Naive B cell (primary cell): Measurements from ENCODE around the gene OR2L2. TPM values are rescaled to one million over a fixed set of nuclear protein-coding genes. Genes with fewer than 3 reads are reported as not detected.
"Not testable (repeated sequence)": the region's sequence is repeated elsewhere in the genome, so short reads cannot be mapped to it uniquely, and the experiment has no call there.

ENCODE experiments used
- ATAC-seq, 2 donors: fragments of 150-1000 bp; cut with Tn5 transposase; 2 replicates each; pipeline ENCODE4 v1.10.0; 2021; ENCODE audit warnings: low read depth in 2 of 2, mild to moderate bottlenecking in 2 of 2, moderate library complexity in 2 of 2
- DNase-seq: peaks from one replicate; pipeline ENCODE4 v3.0.0; 2022
- H3K27ac Mint-ChIP-seq, 6 donors: one replicate each; pipeline ENCODE4 v1.8.0; 2020 to 2022; ENCODE audit warnings: mild to moderate bottlenecking in 6 of 6, mixed read lengths in 6 of 6, moderate library complexity in 5 of 6, inconsistent platforms in 2 of 6
- H3K27me3 Mint-ChIP-seq, 3 donors: one replicate each; pipeline ENCODE4 v1.8.0; 2021 to 2022; ENCODE audit warnings: mixed read lengths in 3 of 3, mild to moderate bottlenecking in 1 of 3
- H3K36me3 Mint-ChIP-seq, 2 donors: one replicate each; pipeline ENCODE4 v1.8.0; 2020 to 2022; ENCODE audit warnings: mixed read lengths in 2 of 2, inconsistent platforms in 1 of 2, mild to moderate bottlenecking in 1 of 2
- H3K4me1 Mint-ChIP-seq, 3 donors: one replicate each; pipeline ENCODE4 v1.8.0; 2020 to 2022; ENCODE audit warnings: mixed read lengths in 3 of 3, inconsistent platforms in 1 of 3, mild to moderate bottlenecking in 1 of 3, moderate library complexity in 1 of 3
- H3K4me3 Mint-ChIP-seq, 8 donors: one replicate each; pipeline ENCODE4 v1.8.0; 2020 to 2022; ENCODE audit warnings: mild to moderate bottlenecking in 8 of 8, mixed read lengths in 8 of 8, moderate library complexity in 8 of 8, inconsistent platforms in 2 of 8
- H3K9me3 Mint-ChIP-seq, 7 donors: one replicate each; pipeline ENCODE4 v1.8.0; 2020 to 2022; ENCODE audit warnings: mixed read lengths in 7 of 7, mild to moderate bottlenecking in 5 of 7, inconsistent platforms in 2 of 7, moderate library complexity in 1 of 7
- polyA plus RNA-seq, 6 donors: library from polyadenylated mRNA; unstranded; fragments of 300-500 nt; fragmentation: Illumina TruSeq; gene quantifications; one replicate each; pipeline ENCODE4 v1.2.3, GENCODE V29; 2021; ENCODE audit warnings: low read depth in 6 of 6

The OR2L2 gene
- polyA plus RNA-seq, 6 donors from 2014 or later: 0.16 to 1.7 (median 0.74) TPM; not detected in 1

- Mint-ChIP-seq H3K36me3 (peaks cover 4 to 7% of the 10 kb centered on the region in 2 donors), H3K4me3 (no peak overlapping the region), H3K9me3 (peaks cover 3 to 35% (median 11%) of the 10 kb centered on the region in 7 donors), H3K27me3 (no peaks in the 10 kb centered on the region), H3K4me1 (no peaks in the 10 kb centered on the region), H3K27ac (no peak overlapping the region)
- ATAC-seq: no peak
- DNase-seq: no peak
Measured at GRCh38 chr1:248065604-248066003, 35.7 kb downstream of the OR2L2 start.

DNA sequence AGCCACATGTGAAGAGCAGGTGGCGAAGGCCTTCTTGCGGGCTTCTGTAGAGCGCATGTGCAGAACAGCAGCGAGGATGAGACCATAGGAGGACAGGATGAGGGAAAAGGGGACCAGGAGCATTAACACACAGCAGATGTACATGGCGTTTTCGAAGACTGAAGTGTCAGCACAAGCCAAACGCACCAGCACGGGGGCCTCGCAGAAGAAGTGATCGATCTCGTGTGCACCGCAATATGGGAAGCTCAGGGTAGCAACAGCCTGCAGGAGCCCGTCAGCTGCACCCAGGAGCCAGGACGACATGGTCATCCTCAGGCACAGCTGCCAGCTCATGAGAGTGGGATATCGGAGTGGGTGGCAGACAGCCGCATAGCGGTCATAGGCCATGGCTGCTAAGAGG is 54.0 kb downstream of the OR2L2 start:
- not testable (repeated sequence) for H3K36me3 Mint-ChIP-seq, H3K27me3 Mint-ChIP-seq, H3K9me3 Mint-ChIP-seq, DNase-seq, ATAC-seq, H3K4me1 Mint-ChIP-seq, H3K4me3 Mint-ChIP-seq, H3K27ac Mint-ChIP-seq

Other genes starting within 250 kb of the OR2L2 start
- gene OR14A16, start 206.0 kb upstream of the OR2L2 start, polyA plus RNA-seq: not detected
- not detected for gene OR11L1, start 188.2 kb upstream of the OR2L2 start, polyA plus RNA-seq
- 1 to 10 TPM; 2.2 to 6.2 (median 4.7) TPM for gene TRIM58, start 172.9 kb upstream of the OR2L2 start, polyA plus RNA-seq
- gene OR2W3, start 134.5 kb upstream of the OR2L2 start, polyA plus RNA-seq: 10 to 100 TPM in 1 of 6 donors, 1 to 10 TPM in 3, under 1 TPM in 2; 0.67 to 10.6 (median 2.0) TPM
- under 1 TPM in 1 of 6 donors, not detected in 5; 0.43 TPM for gene OR2T8, start 109.8 kb upstream of the OR2L2 start, polyA plus RNA-seq
- gene OR2AJ1, start 105.2 kb upstream of the OR2L2 start, polyA plus RNA-seq: not detected
- gene OR2L8, start 81.2 kb upstream of the OR2L2 start, polyA plus RNA-seq: under 1 TPM in 2 of 6 donors, not detected in 4; 0.51 to 0.74 TPM
- not detected for gene OR2AK2, start 64.8 kb upstream of the OR2L2 start, polyA plus RNA-seq
- gene OR2L5, start 16.4 kb upstream of the OR2L2 start, polyA plus RNA-seq: not detected
- under 1 TPM in 1 of 6 donors, not detected in 5; 0.12 TPM for gene OR2L3, start 16.8 kb downstream of the OR2L2 start, polyA plus RNA-seq
- 1 to 10 TPM in 2 of 6 donors, under 1 TPM in 3, not detected in 1; 0.27 to 1.7 (median 0.61) TPM for gene OR2L13, start 65.1 kb downstream of the OR2L2 start, polyA plus RNA-seq
- not detected for gene OR2M5, start 115.1 kb downstream of the OR2L2 start, polyA plus RNA-seq
- gene OR2M2, start 144.8 kb downstream of the OR2L2 start, polyA plus RNA-seq: not detected
- not detected for gene OR2M3, start 167.2 kb downstream of the OR2L2 start, polyA plus RNA-seq
- gene OR2M4, start 201.3 kb downstream of the OR2L2 start, polyA plus RNA-seq: not detected
- gene OR2T33, start 247.9 kb downstream of the OR2L2 start, polyA plus RNA-seq: 1 to 10 TPM in 1 of 6 donors, not detected in 5; 1.6 TPM